Left ventricle myocardium superior (tissue), 1 donor: ENCODE results near the gene RHOT2. TPM values are rescaled to one million over a fixed set of nuclear protein-coding genes. Genes with fewer than 3 reads are reported as not detected.

Source experiments
- ATAC-seq: fragments of 200-7000 bp; cut with Tn5 transposase; one replicate; pipeline ENCODE4 v1.9.1; 2020; ENCODE audit warnings: mild to moderate bottlenecking, moderate library complexity
- DNase-seq: peaks from one replicate; pipeline ENCODE4 v3.0.0-alpha.2; 2020
- intact Hi-C: fragments of 100-400 bp; cut with micrococcal nuclease; formaldehyde crosslinking; loops from one replicate; pipeline ENCODE4 v1.11.0; 2022
- total RNA-seq: library from RNA; stranded (reverse); fragmentation: NEBNext Ultra II Directional; extraction: Animal tissue kit (Norgen Biotek cat#: 25700); gene quantifications from one replicate; pipeline ENCODE4 v1.2.1, GENCODE V29; 2021
- donor health status: DM: no; HTN: yes; CAD: no; lungs with severe emphysema.

Gene RHOT2
- total RNA-seq, 1 donor from 2014 or later: 88.8 TPM

- intact Hi-C loops: no loop called here
- DNase-seq: no peak
- ATAC-seq: no peak
These were observed 23.4 kb upstream of the RHOT2 start for GRCh38 chr16:644556-644955.

DNA sequence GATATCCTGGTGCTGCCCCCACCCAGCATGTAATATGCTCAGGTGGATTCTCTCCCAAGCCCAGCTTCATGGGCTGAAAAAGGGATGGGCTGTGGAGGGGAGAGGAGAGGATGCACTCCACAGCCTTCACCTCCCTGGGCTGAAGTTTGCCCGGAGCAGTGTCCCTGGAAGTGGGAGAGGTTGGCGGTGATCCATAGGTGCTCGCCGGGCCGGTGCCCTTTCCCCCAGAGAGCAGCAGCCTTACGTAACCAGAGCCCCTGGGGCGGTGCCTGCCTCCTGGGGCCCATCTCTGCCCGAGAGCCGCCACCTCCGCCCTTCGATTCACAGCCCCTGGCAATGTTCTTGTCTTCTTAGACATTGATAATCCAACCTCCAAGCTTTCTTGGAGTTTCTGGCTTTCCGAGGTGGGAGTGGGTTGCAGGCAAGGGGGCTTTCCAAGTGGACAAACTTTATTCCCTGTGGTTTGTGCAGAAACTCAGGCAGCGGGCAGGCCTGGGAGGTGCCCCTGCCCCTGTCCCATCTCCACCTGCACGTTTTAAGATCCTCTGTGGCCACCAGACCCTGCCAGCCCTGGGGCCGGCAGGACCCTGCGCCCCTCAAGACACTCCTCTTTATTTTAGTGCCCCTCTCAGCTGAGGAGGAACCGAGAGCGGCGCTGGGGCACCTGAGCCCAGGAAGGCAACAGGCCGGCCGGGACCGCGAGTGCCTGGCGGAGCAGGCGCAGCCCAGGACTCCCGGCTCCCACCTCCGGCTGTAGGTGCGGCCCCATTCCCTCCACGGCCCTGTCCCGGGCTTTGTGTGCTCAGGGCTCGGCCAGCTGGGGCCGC, 21.9 kb upstream of the RHOT2 start:
- intact Hi-C loops: no loop called here
- ATAC-seq (peak; percentile 52), DNase-seq (peak; percentile 88)

DNA sequence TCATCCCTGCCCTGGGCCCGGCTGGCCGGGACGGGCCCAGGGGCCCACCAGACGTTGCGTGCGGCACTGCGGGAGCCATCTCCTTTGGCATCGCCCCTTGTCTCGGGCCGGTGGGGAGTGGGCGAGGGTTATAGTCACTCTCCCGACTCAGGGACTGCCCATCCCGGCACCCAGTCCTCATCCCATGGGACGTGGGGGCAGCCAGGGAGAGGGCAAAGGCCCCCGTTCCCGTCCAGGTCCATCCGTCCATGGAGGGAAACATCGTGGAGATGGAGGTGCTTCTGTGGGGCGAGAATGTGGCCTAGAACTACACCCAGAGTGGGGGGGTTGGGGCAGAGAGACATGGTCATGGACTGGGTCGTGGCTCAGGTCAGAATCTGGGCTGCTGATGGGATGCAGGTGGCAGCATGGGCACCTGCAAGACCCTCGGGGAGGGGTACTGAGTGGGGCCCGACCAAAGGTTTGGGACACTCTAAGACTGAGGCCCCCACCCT, 21.2 kb upstream of the RHOT2 start:
- DNase-seq (no peak), ATAC-seq (no peak)
- intact Hi-C loops: no loop called here

- no peak for DNase-seq
- intact Hi-C loops: no loop called here
- peak; percentile 1 for ATAC-seq
These were observed 20.6 kb upstream of the RHOT2 start for GRCh38 chr16:647173-647902.

DNA sequence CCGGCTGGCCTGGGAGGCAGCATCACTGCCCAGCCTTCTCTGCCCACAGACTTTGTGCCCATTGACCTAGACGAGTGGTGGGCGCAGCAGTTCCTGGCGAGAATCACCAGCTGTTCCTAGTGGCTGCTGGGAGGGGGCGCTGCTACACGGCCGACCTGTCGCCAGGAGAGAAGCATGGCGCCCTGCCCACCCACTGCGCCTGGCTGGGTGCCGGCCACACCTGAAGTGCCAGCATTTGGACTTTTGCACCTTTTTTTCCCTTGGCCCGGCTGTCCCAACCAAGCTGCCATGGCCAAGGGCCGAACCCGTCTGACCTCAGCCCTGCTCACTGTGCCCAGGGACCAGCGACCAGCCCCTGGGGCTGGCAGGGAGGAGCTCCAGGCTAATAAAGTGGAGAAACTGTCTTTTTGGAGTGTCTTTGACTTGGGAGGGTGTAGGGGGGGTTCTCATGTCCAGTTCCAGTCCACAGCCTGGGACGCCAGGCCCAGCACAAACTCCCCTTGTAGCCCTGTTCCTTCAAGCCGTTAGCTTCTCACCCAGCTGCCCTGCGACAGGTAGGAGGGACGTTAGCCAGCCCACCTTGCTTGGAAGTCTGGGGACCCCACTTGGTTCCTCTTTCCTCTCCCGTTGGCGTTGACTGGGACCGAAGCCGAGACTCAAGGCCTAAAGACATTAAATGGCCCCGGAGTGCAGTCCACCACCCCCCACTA, 19.7 kb upstream of the RHOT2 start:
- intact Hi-C loops: no loop called here
- DNase-seq (no peak), ATAC-seq (no peak)

- DNase-seq (peak; percentile 97), ATAC-seq (peak; percentile 83)
- intact Hi-C loops: no loop called here
These were observed 18.9 kb upstream of the RHOT2 start, which contains the start of gene WDR90 for GRCh38 chr16:648781-649589. Gene WDR90, plus strand, starts transcription at chr16:649365. Its CDS starts 52 bp downstream, at chr16:649417.

- DNase-seq: no peak
- peak; percentile 0 for ATAC-seq
- intact Hi-C loops: no loop called here
These were observed 18.3 kb upstream of the RHOT2 start for GRCh38 chr16:649631-650030.

DNA sequence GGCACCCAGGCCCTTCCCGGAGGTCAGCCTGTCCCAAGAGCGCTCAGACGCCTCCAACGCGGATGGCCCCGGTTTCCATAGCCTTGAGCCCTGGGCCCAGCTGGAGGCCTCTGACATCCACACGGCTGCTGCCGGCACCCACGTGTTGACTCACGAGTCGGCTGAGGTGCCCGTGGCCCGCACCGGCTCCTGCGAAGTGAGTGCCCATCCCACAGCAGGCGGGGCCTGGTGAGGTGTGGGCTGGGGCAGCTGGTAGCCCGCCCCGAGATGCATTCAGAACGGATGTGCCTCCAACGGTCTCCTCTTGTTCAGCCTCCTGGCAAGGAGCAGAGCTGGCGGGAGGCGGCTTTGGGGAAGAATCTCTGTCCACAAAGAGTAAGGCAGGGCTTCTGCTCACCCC, 16.1 kb upstream of the RHOT2 start:
- DNase-seq: no peak
- no peak for ATAC-seq
- intact Hi-C loops: no loop called here

DNA sequence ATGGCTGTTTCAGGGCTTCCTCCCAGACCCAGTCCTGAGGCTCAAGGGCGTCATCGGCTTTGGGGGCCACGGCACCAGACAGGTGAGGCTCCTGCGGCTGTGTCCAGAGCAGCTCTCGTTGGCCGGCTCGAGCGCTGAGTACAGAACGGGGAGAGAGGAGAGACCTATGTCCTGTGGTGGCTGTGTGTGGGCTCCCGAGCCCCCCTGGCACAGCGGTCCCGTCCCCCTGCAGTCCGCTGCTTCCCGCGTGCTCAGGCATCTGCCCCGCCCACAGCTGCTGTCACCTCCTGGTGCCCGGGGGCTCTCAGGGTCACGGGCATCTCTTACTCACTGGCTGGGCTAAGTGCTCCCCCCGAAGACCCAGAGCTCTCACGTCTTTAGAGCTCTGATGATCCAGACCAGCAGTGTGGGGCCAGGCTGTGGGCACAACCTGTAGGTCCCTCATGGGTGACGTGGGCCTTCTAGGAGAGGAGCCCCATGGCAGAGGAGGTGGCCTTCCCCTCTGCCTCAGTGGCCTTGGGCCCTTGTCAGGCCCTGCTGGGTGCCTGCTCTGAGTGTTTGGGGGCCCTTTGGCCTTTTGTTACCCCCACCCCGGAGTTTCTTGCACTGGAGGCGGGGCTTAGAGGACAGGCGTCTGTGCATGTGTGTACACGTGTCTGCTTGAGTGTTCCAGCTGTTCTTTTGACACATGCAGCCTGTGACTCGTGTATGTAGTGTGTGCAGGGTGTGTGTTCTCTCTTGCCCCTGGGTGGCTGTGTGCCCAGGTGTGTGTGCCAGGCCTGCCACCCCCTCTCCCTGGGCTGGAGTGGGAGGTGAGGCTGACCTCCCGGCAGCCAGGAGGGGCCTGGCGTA, 15.3 kb upstream of the RHOT2 start:
- DNase-seq (no peak), ATAC-seq (no peak)
- intact Hi-C loops: no loop called here

DNA sequence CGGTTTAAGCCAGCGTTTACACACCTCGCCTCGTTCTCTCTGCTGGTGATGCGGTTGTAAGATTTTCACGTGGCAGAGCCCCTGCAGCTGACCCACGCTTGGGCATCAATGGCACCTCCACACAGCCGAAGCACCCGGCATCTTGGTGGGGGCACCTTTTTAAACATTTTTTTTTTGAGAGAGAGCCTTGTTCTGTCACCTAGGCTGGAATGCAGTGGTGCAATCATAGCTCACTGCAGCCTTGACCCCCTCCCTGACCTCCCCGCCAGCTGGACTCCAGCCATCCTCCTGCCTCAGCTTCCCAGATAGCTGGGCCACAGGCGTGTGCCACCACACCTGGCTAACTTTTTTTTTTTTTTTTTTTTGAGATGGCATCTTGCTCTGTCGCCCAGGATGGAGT, 13.9 kb upstream of the RHOT2 start:
- ATAC-seq (no peak), DNase-seq (no peak)
- intact Hi-C loops: no loop called here

GRCh38 chr16:657487-657886, 10.4 kb upstream of the RHOT2 start:
- intact Hi-C loops: no loop called here
- ATAC-seq (no peak), DNase-seq (no peak)

DNA sequence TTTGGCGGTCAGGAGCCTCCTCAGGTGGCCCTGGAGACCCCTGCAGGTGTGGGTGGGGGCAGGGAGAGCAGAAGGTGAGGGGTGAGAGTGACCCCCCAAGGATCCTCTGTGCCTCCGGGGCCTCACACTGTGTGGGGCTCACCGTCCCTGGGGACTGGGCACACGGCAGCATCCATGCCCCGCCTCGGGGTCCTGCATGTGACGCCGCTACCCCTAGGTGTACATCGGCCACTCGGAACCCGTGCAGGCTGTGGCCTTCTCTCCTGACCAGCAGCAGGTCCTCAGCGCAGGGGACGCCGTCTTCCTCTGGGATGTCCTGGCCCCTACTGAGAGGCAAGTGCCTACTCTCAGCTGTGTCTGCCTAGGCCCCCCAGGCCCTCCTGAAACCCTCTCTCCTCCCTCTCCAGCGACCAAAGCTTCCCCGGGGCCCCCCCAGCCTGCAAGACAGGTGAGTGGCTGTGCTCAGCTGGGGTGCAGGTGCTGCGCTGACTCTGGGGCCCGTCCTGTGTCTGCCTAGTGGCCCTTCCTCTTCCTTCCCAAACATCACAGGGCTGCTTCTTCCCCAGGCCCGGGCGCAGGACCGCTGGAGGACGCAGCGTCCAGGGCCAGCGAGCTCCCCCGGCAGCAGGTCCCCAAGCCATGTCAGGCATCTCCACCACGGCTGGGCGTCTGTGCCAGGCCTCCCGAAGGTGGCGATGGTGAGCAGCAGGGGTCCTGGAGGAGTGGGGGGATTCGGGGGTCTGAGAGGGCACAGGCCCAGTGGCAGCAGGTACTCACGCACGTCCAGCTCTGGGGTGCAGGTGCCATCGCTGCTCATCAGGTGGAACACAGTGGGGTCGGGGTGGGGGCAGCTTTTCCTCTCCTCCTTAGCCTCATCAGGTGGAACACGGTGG, 9.0 kb upstream of the RHOT2 start:
- ATAC-seq: no peak
- DNase-seq: no peak
- intact Hi-C loops: no loop called here

GRCh38 chr16:659618-660017, 8.3 kb upstream of the RHOT2 start:
- intact Hi-C loops: no loop called here
- ATAC-seq (no peak), DNase-seq (no peak)

DNA sequence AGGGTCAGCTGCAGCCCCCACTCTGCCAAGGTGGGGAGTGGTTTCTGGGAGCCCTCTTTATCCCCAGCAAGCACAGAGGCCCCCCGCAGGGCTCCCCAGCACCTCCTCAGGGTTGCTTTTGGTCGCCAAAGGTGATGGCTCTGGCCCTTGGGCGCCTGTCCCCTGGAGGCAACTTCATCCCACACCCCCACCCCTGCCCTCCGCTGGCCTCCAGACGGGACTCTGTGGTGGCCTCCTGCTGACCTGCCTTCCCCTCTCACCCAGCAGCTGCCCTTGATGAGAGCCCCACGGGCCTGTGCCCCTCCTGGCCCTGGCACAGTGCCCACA, 7.8 kb upstream of the RHOT2 start:
- ATAC-seq: no peak
- no peak for DNase-seq
- intact Hi-C loops: no loop called here

- peak; percentile 87 for ATAC-seq
- intact Hi-C loops: no loop called here
- DNase-seq: peak; percentile 93
These were observed 7.3 kb upstream of the RHOT2 start for GRCh38 chr16:660459-661183.

DNA sequence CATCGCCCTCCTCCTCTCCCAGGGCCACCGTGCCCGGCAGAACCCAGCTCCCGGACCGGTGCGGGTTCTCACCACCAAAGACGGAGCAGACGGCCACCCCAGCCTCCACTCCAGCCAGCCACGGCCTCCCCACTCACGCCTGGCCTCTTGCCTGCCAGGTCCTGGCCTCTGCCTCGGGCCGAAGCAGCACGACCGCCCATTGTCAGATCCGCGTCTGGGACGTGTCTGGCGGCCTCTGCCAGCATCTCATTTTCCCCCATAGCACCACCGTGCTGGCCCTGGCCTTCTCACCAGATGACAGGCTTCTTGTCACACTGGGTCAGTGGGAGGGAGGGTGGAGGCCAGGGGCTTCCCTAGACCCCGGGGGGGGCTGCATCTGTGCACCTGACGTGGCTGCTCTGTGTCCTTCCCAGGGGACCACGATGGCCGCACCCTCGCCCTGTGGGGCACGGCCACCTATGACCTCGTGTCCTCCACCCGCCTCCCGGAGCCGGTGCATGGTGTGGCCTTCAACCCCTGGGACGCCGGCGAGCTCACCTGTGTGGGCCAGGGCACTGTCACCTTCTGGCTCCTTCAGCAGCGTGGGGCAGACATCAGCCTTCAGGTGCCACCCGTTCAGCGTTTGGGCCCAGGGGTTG, 6.6 kb upstream of the RHOT2 start:
- DNase-seq (peak; percentile 53), ATAC-seq (peak; percentile 2)
- intact Hi-C loops: no loop called here
